NCI-H226 (cell line): ENCODE data around the gene TANGO2.

Experiments used
- DNase-seq: peaks from one replicate; pipeline ENCODE4 v3.0.0-alpha.2; 2015

The TANGO2 gene

GRCh38 chr22:20020533-20021195 is at the start of gene TANGO2:
Gene TANGO2, plus strand, starts transcription at chr22:20021110. Its CDS starts 15,689 bp downstream, at chr22:20036799.
- DNase-seq, result peak; percentile 64

GRCh38 chr22:19971276-19972124 is 49.4 kb upstream of the TANGO2 start:
- no peak for DNase-seq

- DNase-seq, result no peak
Observed at GRCh38 chr22:19972251-19972650, 48.7 kb upstream of the TANGO2 start.

- DNase-seq, result no peak
Observed at GRCh38 chr22:19972652-19973550, 48.0 kb upstream of the TANGO2 start.

- DNase-seq, result no peak
Observed at GRCh38 chr22:19973551-19974267, 47.2 kb upstream of the TANGO2 start.

GRCh38 chr22:19974268-19974861 is 46.5 kb upstream of the TANGO2 start:
- DNase-seq, result peak; percentile 54

GRCh38 chr22:19974935-19975706 is 45.8 kb upstream of the TANGO2 start:
- no peak for DNase-seq

- no peak for DNase-seq
Observed at GRCh38 chr22:19975707-19976035, 45.2 kb upstream of the TANGO2 start.

GRCh38 chr22:19976671-19977070 is 44.2 kb upstream of the TANGO2 start:
- DNase-seq, result no peak

- no peak for DNase-seq
Observed at GRCh38 chr22:19977296-19978243, 43.3 kb upstream of the TANGO2 start.

GRCh38 chr22:19978748-19979147 is 42.2 kb upstream of the TANGO2 start:
- no peak for DNase-seq

GRCh38 chr22:19979712-19980493 is 41.0 kb upstream of the TANGO2 start:
- no peak for DNase-seq

- DNase-seq, result no peak
Observed at GRCh38 chr22:19980766-19981165, 40.1 kb upstream of the TANGO2 start.

- DNase-seq, result no peak
Observed at GRCh38 chr22:19981171-19981960, 39.5 kb upstream of the TANGO2 start.

GRCh38 chr22:19981961-19982920 is 38.7 kb upstream of the TANGO2 start:
- DNase-seq, result no peak

GRCh38 chr22:19982991-19983578 is 37.8 kb upstream of the TANGO2 start:
- DNase-seq, result no peak

GRCh38 chr22:19983741-19984140 is 37.2 kb upstream of the TANGO2 start:
- DNase-seq, result no peak
